ENCODE results near the gene CHRND.
"Not testable (repeated sequence)": the region's sequence is repeated elsewhere in the genome, so short reads cannot be mapped to it uniquely, and the experiment has no call there.

The CHRND gene

DNA sequence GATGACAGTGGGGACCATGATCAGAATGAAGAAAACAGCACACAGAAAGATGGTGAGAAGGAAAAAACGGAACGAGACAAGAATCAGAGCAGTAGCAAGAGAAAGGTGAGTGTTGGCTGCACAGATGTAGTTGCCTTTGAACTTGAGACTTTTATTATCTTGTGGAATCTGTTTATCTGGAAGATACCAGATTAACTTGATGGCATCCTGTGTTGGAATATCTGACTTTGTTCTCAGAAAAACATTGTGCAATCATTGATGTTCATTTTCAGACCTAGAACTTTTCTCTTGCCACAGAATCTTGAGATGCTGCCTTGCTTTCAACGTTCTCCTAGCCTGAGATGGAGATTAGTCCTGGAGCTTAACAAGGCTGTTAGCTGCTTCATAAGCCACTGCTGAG is 30.5 kb downstream of the CHRND start:
- TF ChIP-seq, protein P1, sequence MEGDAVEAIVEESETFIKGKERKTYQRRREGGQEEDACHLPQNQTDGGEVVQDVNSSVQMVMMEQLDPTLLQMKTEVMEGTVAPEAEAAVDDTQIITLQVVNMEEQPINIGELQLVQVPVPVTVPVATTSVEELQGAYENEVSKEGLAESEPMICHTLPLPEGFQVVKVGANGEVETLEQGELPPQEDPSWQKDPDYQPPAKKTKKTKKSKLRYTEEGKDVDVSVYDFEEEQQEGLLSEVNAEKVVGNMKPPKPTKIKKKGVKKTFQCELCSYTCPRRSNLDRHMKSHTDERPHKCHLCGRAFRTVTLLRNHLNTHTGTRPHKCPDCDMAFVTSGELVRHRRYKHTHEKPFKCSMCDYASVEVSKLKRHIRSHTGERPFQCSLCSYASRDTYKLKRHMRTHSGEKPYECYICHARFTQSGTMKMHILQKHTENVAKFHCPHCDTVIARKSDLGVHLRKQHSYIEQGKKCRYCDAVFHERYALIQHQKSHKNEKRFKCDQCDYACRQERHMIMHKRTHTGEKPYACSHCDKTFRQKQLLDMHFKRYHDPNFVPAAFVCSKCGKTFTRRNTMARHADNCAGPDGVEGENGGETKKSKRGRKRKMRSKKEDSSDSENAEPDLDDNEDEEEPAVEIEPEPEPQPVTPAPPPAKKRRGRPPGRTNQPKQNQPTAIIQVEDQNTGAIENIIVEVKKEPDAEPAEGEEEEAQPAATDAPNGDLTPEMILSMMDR (IDR thresholded peaks at IDR 0.05; ENCODE audit: insufficient read depth, low read length, poor library complexity, severe bottlenecking) = no peak
- H3K27me3 ChIP-seq (replicated peaks; ENCODE audit: control insufficient read depth, insufficient read depth, low read length) = no peaks in the 10 kb centered on the region
- H3K4me3 ChIP-seq (replicated peaks; ENCODE audit: low read depth, low read length) = no peak overlapping the region
- DNase-seq (ENCODE audit: extremely low read depth, insufficient read length) = no peak
- peaks cover 10% of the 10 kb centered on the region for H3K36me3 ChIP-seq (ENCODE audit: control insufficient read depth, insufficient read depth, low read length)

DNA sequence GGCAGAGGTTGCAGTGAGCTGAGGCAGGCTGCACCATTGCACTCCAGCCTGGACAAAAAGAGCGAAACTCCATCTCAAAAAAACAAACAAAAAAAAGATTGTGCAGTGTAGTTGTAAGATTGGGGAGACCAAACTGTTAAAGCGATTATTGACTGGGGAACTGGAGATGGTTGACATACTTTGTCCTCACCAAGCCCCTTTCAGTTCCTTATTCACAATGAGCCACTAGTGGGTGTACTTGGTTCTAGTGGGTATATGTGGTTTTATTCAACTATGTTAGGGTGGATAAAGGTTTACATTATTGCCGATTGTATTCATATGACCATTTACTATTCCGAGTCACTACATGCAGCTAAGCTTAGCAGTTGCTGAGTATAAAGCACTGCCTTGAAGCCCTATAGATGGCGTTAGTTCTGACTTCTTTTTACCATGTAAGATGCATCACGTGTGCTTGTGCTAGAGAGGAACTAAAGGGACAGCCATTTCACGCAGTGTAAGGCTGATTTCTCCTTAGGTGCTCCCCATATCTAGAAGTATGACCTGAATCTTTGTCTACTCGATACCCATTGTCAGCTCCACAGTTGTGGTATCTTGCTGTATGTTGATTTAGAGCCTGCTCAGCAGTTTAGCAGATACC is 36.7 kb downstream of the CHRND start:
- Histone ChIP-seq H3K36me3 (ENCODE audit: control insufficient read depth, insufficient read depth, low read length) (peaks cover 15% of the 10 kb centered on the region), H3K27me3 (replicated peaks; ENCODE audit: control insufficient read depth, insufficient read depth, low read length) (no peaks in the 10 kb centered on the region), H3K4me3 (replicated peaks; ENCODE audit: low read depth, low read length) (no peak overlapping the region)
- TF ChIP-seq, protein P1 (IDR thresholded peaks at IDR 0.05; ENCODE audit: insufficient read depth, low read length, poor library complexity, severe bottlenecking) = no peak
- no peak for DNase-seq (ENCODE audit: extremely low read depth, insufficient read length)

DNA sequence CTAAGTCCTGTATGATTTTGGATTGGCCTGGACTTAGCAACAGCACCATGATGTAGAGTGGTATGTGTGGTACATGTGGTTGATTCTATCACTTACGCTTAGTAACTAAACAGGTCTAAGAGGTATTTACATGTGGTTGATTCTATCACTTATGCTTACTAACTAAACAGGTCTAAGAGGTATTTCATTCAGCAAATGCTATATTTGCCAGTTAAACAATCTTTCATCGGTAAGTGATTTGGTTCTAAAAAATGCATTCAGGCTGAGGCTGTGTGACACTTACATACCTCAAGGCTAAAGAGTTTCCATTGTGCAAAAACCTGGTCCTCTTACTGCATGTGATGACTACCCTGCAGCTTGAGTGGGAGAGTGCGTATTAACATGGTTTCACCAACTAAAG is 37.6 kb downstream of the CHRND start:
- TF ChIP-seq, protein P1 (IDR thresholded peaks at IDR 0.05; ENCODE audit: insufficient read depth, low read length, poor library complexity, severe bottlenecking) = no peak
- no peaks in the 10 kb centered on the region for H3K27me3 ChIP-seq (replicated peaks; ENCODE audit: control insufficient read depth, insufficient read depth, low read length)
- peaks cover 15% of the 10 kb centered on the region for H3K36me3 ChIP-seq (ENCODE audit: control insufficient read depth, insufficient read depth, low read length)
- no peak for DNase-seq (ENCODE audit: extremely low read depth, insufficient read length)
- H3K4me3 ChIP-seq (replicated peaks; ENCODE audit: low read depth, low read length) = no peak overlapping the region

DNA sequence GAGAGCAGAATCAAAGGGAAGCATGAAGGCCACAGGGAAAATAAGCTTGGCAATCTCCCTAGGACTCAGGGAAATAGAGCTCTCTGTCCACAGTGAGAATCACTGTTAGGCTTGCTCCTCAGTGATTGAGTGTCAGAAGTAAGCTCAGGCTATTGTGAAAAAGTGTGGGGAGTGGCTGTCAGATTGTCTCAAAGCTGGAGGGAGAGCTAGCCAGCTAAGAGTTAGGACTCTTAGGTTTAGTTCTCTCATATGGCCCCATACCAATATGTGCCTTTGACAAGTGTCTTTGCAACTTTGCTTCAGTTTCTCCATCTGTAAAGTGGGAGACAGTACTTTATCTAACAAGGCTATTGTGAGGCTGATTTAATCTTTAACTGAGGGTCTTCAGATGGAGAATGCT is 41.8 kb downstream of the CHRND start:
- no peaks in the 10 kb centered on the region for H3K27me3 ChIP-seq (replicated peaks; ENCODE audit: control insufficient read depth, insufficient read depth, low read length)
- DNase-seq (ENCODE audit: extremely low read depth, insufficient read length) = no peak
- H3K4me3 ChIP-seq (replicated peaks; ENCODE audit: low read depth, low read length) = no peak overlapping the region
- TF ChIP-seq, protein P1 (IDR thresholded peaks at IDR 0.05; ENCODE audit: insufficient read depth, low read length, poor library complexity, severe bottlenecking) = no peak
- H3K36me3 ChIP-seq (ENCODE audit: control insufficient read depth, insufficient read depth, low read length) = peaks cover 29% of the 10 kb centered on the region

DNA sequence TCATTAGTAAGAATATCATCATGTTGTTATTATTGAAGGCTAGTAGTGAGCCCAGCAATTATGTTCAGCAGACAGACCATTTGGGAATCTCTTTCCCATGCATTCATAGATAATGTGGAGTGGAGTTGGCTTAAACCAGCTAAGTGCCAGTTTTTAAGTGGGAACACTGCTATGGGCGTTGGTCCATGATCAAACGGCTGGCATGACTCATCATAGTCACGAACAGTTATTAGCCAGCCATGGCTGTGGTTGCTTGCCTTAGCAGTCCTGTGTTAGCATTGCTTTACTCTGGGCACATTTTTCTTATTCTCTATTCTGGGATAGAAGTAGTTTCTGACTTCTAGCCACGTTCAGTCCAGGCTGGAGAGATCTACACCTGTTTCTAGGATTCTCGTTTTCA is 42.2 kb downstream of the CHRND start:
- Histone ChIP-seq H3K36me3 (ENCODE audit: control insufficient read depth, insufficient read depth, low read length) (peaks cover 31% of the 10 kb centered on the region), H3K27me3 (replicated peaks; ENCODE audit: control insufficient read depth, insufficient read depth, low read length) (no peaks in the 10 kb centered on the region), H3K4me3 (replicated peaks; ENCODE audit: low read depth, low read length) (no peak overlapping the region)
- TF ChIP-seq, protein P1 (IDR thresholded peaks at IDR 0.05; ENCODE audit: insufficient read depth, low read length, poor library complexity, severe bottlenecking) = no peak
- no peak for DNase-seq (ENCODE audit: extremely low read depth, insufficient read length)

DNA sequence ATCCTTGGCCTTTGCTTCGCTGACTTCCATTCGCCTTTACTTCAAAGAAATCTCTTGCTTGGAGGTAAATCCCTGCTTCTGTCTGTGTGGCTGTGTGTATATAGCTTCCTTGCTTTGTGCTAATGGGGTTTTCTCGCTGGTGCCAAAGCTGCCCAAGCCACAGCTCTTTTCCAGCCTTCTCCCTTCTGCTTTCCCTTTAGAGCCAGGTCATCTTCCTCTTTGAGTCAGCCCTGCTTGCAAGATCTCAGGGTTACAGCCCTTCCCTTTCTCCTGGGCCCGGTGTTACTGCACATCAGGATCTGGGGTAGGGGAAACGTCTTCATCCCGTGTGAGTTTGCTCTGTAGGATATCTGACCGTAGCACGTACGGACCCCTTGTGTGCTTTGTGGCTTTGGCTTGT is 43.6 kb downstream of the CHRND start:
- Histone ChIP-seq H3K27me3 (replicated peaks; ENCODE audit: control insufficient read depth, insufficient read depth, low read length) (no peaks in the 10 kb centered on the region), H3K36me3 (ENCODE audit: control insufficient read depth, insufficient read depth, low read length) (peaks cover 38% of the 10 kb centered on the region), H3K4me3 (replicated peaks; ENCODE audit: low read depth, low read length) (no peak overlapping the region)
- no peak for DNase-seq (ENCODE audit: extremely low read depth, insufficient read length)
- TF ChIP-seq, protein P1 (IDR thresholded peaks at IDR 0.05; ENCODE audit: insufficient read depth, low read length, poor library complexity, severe bottlenecking) = no peak

DNA sequence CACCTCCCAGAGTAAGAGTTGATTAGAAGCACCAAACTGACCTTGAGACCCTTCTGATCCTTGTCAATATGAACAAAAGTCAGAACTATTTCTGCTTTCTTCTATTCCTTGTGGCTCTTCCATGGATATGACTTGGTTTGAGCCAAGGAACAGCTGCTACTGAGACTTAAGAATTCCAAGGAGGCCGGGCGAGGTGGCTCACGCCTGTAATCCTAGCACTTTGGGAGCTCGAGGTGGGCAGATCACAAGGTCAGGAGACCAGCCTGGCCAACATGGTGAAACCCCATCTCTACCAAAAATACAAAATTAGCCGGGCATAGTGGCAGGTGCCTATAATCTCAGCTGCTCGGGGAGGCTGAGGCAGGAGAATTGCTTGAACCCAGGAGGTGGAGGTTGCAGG is 44.5 kb downstream of the CHRND start:
- DNase-seq (ENCODE audit: extremely low read depth, insufficient read length); H3K27me3 ChIP-seq (replicated peaks; ENCODE audit: control insufficient read depth, insufficient read depth, low read length); H3K4me3 ChIP-seq (replicated peaks; ENCODE audit: low read depth, low read length): not testable (repeated sequence)
- peaks cover 39% of the 10 kb centered on the region for H3K36me3 ChIP-seq (ENCODE audit: control insufficient read depth, insufficient read depth, low read length)

All from GM06990 (cell line).